Thymus (tissue), 11 donors: ENCODE data around the gene PCDHB14. TPM values are rescaled to one million over a fixed set of nuclear protein-coding genes. Genes with fewer than 3 reads are reported as not detected.

ENCODE experiments used
- DNase-seq, 9 donors: peaks; one replicate each; pipeline ENCODE4 v3.0.0-alpha.2; 2013; ENCODE audit warnings: low spot score in 9 of 9, low read depth in 6 of 9, missing footprints in 1 of 9
- H3K27ac ChIP-seq, 2 donors: one replicate each; pipeline ENCODE4 v1.5.1; 2013; ENCODE audit warnings: control low read depth in 1 of 2, low read depth in 1 of 2, low read length in 1 of 2, mild to moderate bottlenecking in 1 of 2, moderate library complexity in 1 of 2
- H3K27me3 ChIP-seq, 2 donors: one replicate each; pipeline ENCODE4 v1.5.1; 2013; ENCODE audit warnings: low read length in 1 of 2; ENCODE audit not compliant: control insufficient read depth in 2 of 2, insufficient read depth in 1 of 2
- H3K36me3 ChIP-seq, 2 donors: one replicate each; pipeline ENCODE4 v1.5.1; 2013; ENCODE audit warnings: low read length in 1 of 2, mild to moderate bottlenecking in 1 of 2, moderate library complexity in 1 of 2; ENCODE audit not compliant: control insufficient read depth in 2 of 2, insufficient read depth in 2 of 2
- H3K4me1 ChIP-seq, 2 donors: one replicate each; pipeline ENCODE4 v1.5.1; 2013; ENCODE audit warnings: low read length in 2 of 2; ENCODE audit not compliant: control insufficient read depth in 2 of 2, insufficient read depth in 2 of 2
- H3K4me3 ChIP-seq, 2 donors: one replicate each; pipeline ENCODE4 v1.5.1; 2013; ENCODE audit warnings: low read length in 2 of 2, control low read depth in 1 of 2, mild to moderate bottlenecking in 1 of 2
- H3K9me3 ChIP-seq, 2 donors: one replicate each; pipeline ENCODE4 v1.5.1; 2013; ENCODE audit warnings: low read length in 1 of 2, mild to moderate bottlenecking in 1 of 2; ENCODE audit not compliant: control insufficient read depth in 2 of 2, insufficient read depth in 1 of 2
- WGBS: extraction: QIAGEN DNeasy Blood & Tissue Kit; methylation state at CpG from one replicate; pipeline ENCODE4 v1.1.7; 2013; 5-methylcytosine and 5-hydroxymethylcytosine counted together
- polyA plus RNA-seq: library from polyadenylated mRNA; stranded (reverse); fragments of 200-250 nt; gene quantifications from one replicate; pipeline ENCODE4 v1.2.3, GENCODE V29; 2013
- total RNA-seq: library from RNA; stranded (reverse); fragments of 120-200 nt; gene quantifications from one replicate; pipeline ENCODE4 v1.2.4, GENCODE V29; 2013
- donor health status: healthy.

PCDHB14 gene
- total and polyA plus RNA-seq, 2 donors: 0.38 to 0.87 TPM

- H3K4me1 ChIP-seq: no peaks in the 10 kb centered on the region
Measured at GRCh38 chr5:141250576-141250975, 27.4 kb downstream of the PCDHB14 start.

GRCh38 chr5:141258464-141258863 lies 35.3 kb downstream of the PCDHB14 start:
- Histone ChIP-seq H3K4me3 (no peak overlapping the region), H3K4me1 (no peaks in the 10 kb centered on the region), H3K36me3 (no peaks in the 10 kb centered on the region), H3K27me3 (no peaks in the 10 kb centered on the region), H3K9me3 (peaks cover 1 to 22% of the 10 kb centered on the region in 2 donors), H3K27ac (no peak overlapping the region)
- no peak for DNase-seq

More at GRCh38 chr5:141250576-141250975, 27.4 kb downstream of the PCDHB14 start:
- no peak for DNase-seq
- no peak overlapping the region for H3K27ac ChIP-seq
- no peaks in the 10 kb centered on the region for H3K36me3 ChIP-seq
- H3K27me3 ChIP-seq: peaks cover 0 to 7% of the 10 kb centered on the region in 2 donors
- H3K9me3 ChIP-seq: peaks cover 4 to 19% of the 10 kb centered on the region in 2 donors
- no peak overlapping the region for H3K4me3 ChIP-seq

GRCh38 chr5:141258948-141259347 lies 35.8 kb downstream of the PCDHB14 start:
- Histone ChIP-seq H3K36me3 (no peaks in the 10 kb centered on the region), H3K27ac (no peak overlapping the region), H3K9me3 (peaks cover 1 to 25% of the 10 kb centered on the region in 2 donors), H3K27me3 (no peaks in the 10 kb centered on the region), H3K4me3 (no peak overlapping the region), H3K4me1 (no peaks in the 10 kb centered on the region)
- no peak for DNase-seq

GRCh38 chr5:141260458-141261237 lies 37.5 kb downstream of the PCDHB14 start:
- Histone ChIP-seq H3K27me3 (no peaks in the 10 kb centered on the region), H3K4me3 (no peak overlapping the region), H3K9me3 (peaks cover 1 to 30% of the 10 kb centered on the region in 2 donors), H3K4me1 (no peaks in the 10 kb centered on the region), H3K36me3 (no peaks in the 10 kb centered on the region), H3K27ac (no peak overlapping the region)
- WGBS: 74% methylated on average over 5 of the region's 5 CpGs
- peak in 1 of 9 donors; percentile 1 for DNase-seq

- Histone ChIP-seq H3K27me3 (no peaks in the 10 kb centered on the region), H3K36me3 (no peaks in the 10 kb centered on the region), H3K4me3 (no peak overlapping the region), H3K9me3 (peaks cover 1 to 30% of the 10 kb centered on the region in 2 donors), H3K27ac (no peak overlapping the region), H3K4me1 (no peaks in the 10 kb centered on the region)
- WGBS: 38% methylated on average over 1 of the region's 1 CpG
- no peak for DNase-seq
Measured at GRCh38 chr5:141261238-141261546, 38.0 kb downstream of the PCDHB14 start.

DNA sequence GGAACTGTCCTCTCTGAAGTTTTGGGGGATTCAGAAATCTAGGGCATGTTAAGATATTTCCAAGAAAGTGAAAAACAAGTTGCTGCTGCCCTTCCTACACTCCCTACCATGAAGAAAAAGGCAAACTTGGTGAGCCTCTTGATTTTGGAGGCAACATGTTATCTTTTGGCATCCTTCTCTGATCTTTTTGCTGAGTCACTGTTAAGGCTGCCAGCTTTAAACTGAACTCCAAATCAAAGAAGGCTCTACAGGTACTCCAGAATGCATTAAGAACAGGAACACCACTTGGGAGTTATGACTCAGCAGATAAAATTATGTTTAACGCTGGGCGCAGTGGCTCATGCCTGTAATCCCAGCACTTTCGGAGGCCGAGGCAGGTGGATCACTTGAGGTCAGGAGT lies 46.1 kb downstream of the PCDHB14 start:
- Histone ChIP-seq H3K4me1 (no peaks in the 10 kb centered on the region), H3K36me3 (no peaks in the 10 kb centered on the region), H3K9me3 (peaks cover 3 to 23% of the 10 kb centered on the region in 2 donors), H3K27ac (no peak overlapping the region), H3K4me3 (no peak overlapping the region), H3K27me3 (no peaks in the 10 kb centered on the region)
- DNase-seq: no peak
- 98% methylated on average over 4 of the region's 4 CpGs for WGBS

DNA sequence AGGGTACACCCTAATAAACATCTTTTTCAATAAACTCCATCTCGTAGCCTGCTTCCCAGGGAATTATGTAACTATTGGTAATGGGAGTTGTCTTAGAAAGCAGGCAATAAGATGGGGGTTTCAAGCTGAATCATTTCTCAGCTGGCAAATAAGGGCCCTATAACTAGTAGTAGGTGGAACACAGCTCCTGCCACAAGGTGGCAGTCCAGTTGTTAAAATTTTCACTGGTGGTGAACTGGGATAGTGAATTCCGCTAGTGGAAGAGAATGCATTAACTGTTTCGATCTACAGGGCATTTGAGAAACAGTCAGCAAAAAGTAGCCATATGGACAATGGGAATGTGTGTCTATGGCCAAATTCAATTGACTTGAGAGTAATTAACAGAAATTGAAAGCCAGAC lies 49.8 kb downstream of the PCDHB14 start:
- H3K9me3 ChIP-seq: peaks cover 3 to 21% of the 10 kb centered on the region in 2 donors
- no peak overlapping the region for H3K27ac ChIP-seq
- DNase-seq: no peak

More for the DNA sequence above, 49.8 kb downstream of the PCDHB14 start:
- Histone ChIP-seq H3K4me3 (no peak overlapping the region), H3K4me1 (no peaks in the 10 kb centered on the region), H3K27me3 (no peaks in the 10 kb centered on the region), H3K36me3 (no peaks in the 10 kb centered on the region)
- 73% methylated on average over 3 of the region's 3 CpGs for WGBS

Other genes starting within 250 kb of the PCDHB14 start
Only the 30 nearest of the 36 such genes appear.
- 0.05 TPM for gene PCDHB1, start 172.0 kb upstream of the PCDHB14 start, total RNA-seq
- 0.02 TPM for gene PCDHB1, start 172.0 kb upstream of the PCDHB14 start, polyA plus RNA-seq
- 0.24 TPM for gene PCDHB2, start 128.7 kb upstream of the PCDHB14 start, total RNA-seq
- gene PCDHB2, start 128.7 kb upstream of the PCDHB14 start, polyA plus RNA-seq: 0.39 TPM
- gene PCDHB3, start 122.9 kb upstream of the PCDHB14 start, total RNA-seq: 0.09 TPM
- gene PCDHB3, start 122.9 kb upstream of the PCDHB14 start, polyA plus RNA-seq: 0.11 TPM
- gene PCDHB4, start 101.5 kb upstream of the PCDHB14 start, total RNA-seq: 0.09 TPM
- 0.34 TPM for gene PCDHB4, start 101.5 kb upstream of the PCDHB14 start, polyA plus RNA-seq
- 0.38 TPM for gene PCDHB5, start 88.1 kb upstream of the PCDHB14 start, total RNA-seq
- 1.0 TPM for gene PCDHB5, start 88.1 kb upstream of the PCDHB14 start, polyA plus RNA-seq
- 0.09 TPM for gene PCDHB6, start 73.3 kb upstream of the PCDHB14 start, total RNA-seq
- gene PCDHB6, start 73.3 kb upstream of the PCDHB14 start, polyA plus RNA-seq: 0.23 TPM
- gene PCDHB7, start 50.7 kb upstream of the PCDHB14 start, total RNA-seq: 0.14 TPM
- 0.11 TPM for gene PCDHB7, start 50.7 kb upstream of the PCDHB14 start, polyA plus RNA-seq
- 0.05 TPM for gene PCDHB8, start 45.6 kb upstream of the PCDHB14 start, total RNA-seq
- 0.05 TPM for gene PCDHB8, start 45.6 kb upstream of the PCDHB14 start, polyA plus RNA-seq
- 0.14 TPM for gene PCDHB16, start 41.0 kb upstream of the PCDHB14 start, total RNA-seq
- 0.27 TPM for gene PCDHB16, start 41.0 kb upstream of the PCDHB14 start, polyA plus RNA-seq
- gene PCDHB9, start 36.2 kb upstream of the PCDHB14 start, total RNA-seq: 0.19 TPM
- gene PCDHB9, start 36.2 kb upstream of the PCDHB14 start, polyA plus RNA-seq: 0.16 TPM
- 0.19 TPM for gene PCDHB10, start 31.0 kb upstream of the PCDHB14 start, total RNA-seq
- gene PCDHB10, start 31.0 kb upstream of the PCDHB14 start, polyA plus RNA-seq: 0.23 TPM
- gene PCDHB11, start 23.7 kb upstream of the PCDHB14 start, total RNA-seq: 0.24 TPM
- gene PCDHB11, start 23.7 kb upstream of the PCDHB14 start, polyA plus RNA-seq: 0.37 TPM
- gene PCDHB12, start 14.6 kb upstream of the PCDHB14 start, total RNA-seq: 0.19 TPM
- 0.18 TPM for gene PCDHB12, start 14.6 kb upstream of the PCDHB14 start, polyA plus RNA-seq
- gene PCDHB13, start 9.4 kb upstream of the PCDHB14 start, total RNA-seq: 0.14 TPM
- 0.27 TPM for gene PCDHB13, start 9.4 kb upstream of the PCDHB14 start, polyA plus RNA-seq
- 0.33 TPM for gene PCDHB15, start 22.1 kb downstream of the PCDHB14 start, total RNA-seq
- 0.66 TPM for gene PCDHB15, start 22.1 kb downstream of the PCDHB14 start, polyA plus RNA-seq
- gene SLC25A2, start 80.7 kb downstream of the PCDHB14 start, total RNA-seq: 0.09 TPM
- 0.16 TPM for gene SLC25A2, start 80.7 kb downstream of the PCDHB14 start, polyA plus RNA-seq
- gene TAF7, start 97.4 kb downstream of the PCDHB14 start, total RNA-seq: 138 TPM
- 174 TPM for gene TAF7, start 97.4 kb downstream of the PCDHB14 start, polyA plus RNA-seq
- gene PCDHGA1, start 107.2 kb downstream of the PCDHB14 start, total RNA-seq: 0.09 TPM
- 0.16 TPM for gene PCDHGA1, start 107.2 kb downstream of the PCDHB14 start, polyA plus RNA-seq
- gene PCDHGA2, start 115.4 kb downstream of the PCDHB14 start, total RNA-seq: 0.19 TPM
- 0.46 TPM for gene PCDHGA2, start 115.4 kb downstream of the PCDHB14 start, polyA plus RNA-seq
- gene PCDHGA3, start 120.5 kb downstream of the PCDHB14 start, total RNA-seq: 0.19 TPM
- gene PCDHGA3, start 120.5 kb downstream of the PCDHB14 start, polyA plus RNA-seq: 0.11 TPM
- gene PCDHGB1, start 126.8 kb downstream of the PCDHB14 start, total RNA-seq: 0.14 TPM
- 0.11 TPM for gene PCDHGB1, start 126.8 kb downstream of the PCDHB14 start, polyA plus RNA-seq
- gene PCDHGA4, start 131.7 kb downstream of the PCDHB14 start, total RNA-seq: 0.19 TPM
- 0.11 TPM for gene PCDHGA4, start 131.7 kb downstream of the PCDHB14 start, polyA plus RNA-seq
- 0.28 TPM for gene PCDHGB2, start 136.7 kb downstream of the PCDHB14 start, total RNA-seq
- gene PCDHGB2, start 136.7 kb downstream of the PCDHB14 start, polyA plus RNA-seq: 0.21 TPM
- gene PCDHGA5, start 140.8 kb downstream of the PCDHB14 start, total RNA-seq: 0.19 TPM
- 0.18 TPM for gene PCDHGA5, start 140.8 kb downstream of the PCDHB14 start, polyA plus RNA-seq
- gene PCDHGB3, start 146.9 kb downstream of the PCDHB14 start, total RNA-seq: 0.33 TPM
- gene PCDHGB3, start 146.9 kb downstream of the PCDHB14 start, polyA plus RNA-seq: 0.14 TPM
- gene PCDHGA6, start 150.5 kb downstream of the PCDHB14 start, total RNA-seq: 0.47 TPM
- gene PCDHGA6, start 150.5 kb downstream of the PCDHB14 start, polyA plus RNA-seq: 1.2 TPM
- 0.28 TPM for gene PCDHGA7, start 159.4 kb downstream of the PCDHB14 start, total RNA-seq
- 0.46 TPM for gene PCDHGA7, start 159.4 kb downstream of the PCDHB14 start, polyA plus RNA-seq
- gene PCDHGB4, start 164.4 kb downstream of the PCDHB14 start, total RNA-seq: 1.0 TPM
- 1.6 TPM for gene PCDHGB4, start 164.4 kb downstream of the PCDHB14 start, polyA plus RNA-seq
- gene PCDHGA8, start 169.3 kb downstream of the PCDHB14 start, total RNA-seq: 0.19 TPM
- 0.18 TPM for gene PCDHGA8, start 169.3 kb downstream of the PCDHB14 start, polyA plus RNA-seq
- 1.6 TPM for gene PCDHGB5, start 174.6 kb downstream of the PCDHB14 start, total RNA-seq
- gene PCDHGB5, start 174.6 kb downstream of the PCDHB14 start, polyA plus RNA-seq: 1.1 TPM